GM23338 (cell line): ENCODE data around the gene USP17L11.
"Not testable (repeated sequence)": the region's sequence is repeated elsewhere in the genome, so short reads cannot be mapped to it uniquely, and the experiment has no call there.

Experiments used
- CTCF ChIP-seq, 2 experiments: fragments of 200-600 bp in 1 of 2; sonication (generic) in 1 of 2; conservative IDR thresholded peaks; 2 replicates each; pipeline versions ENCODE4 v1.5.1 to v1.6.1; 2016 to 2017; ENCODE audit warnings: antibody characterized with exemption in 2 of 2, low read depth in 2 of 2, mild to moderate bottlenecking in 2 of 2, moderate library complexity in 1 of 2
- POLR2AphosphoS5 ChIP-seq: IDR thresholded peaks from 2 replicates; pipeline ENCODE4 v1.6.1; 2016; ENCODE audit warnings: antibody characterized with exemption, low read depth

GRCh38 chr4:9210357-9210756, 4.8 kb upstream of the USP17L11 start, which contains the start of gene USP17L10:
- not testable (repeated sequence) for TF ChIP-seq CTCF (conservative IDR thresholded peaks at IDR 0.05; ENCODE audit: low read depth in 2 of 2); POLR2AphosphoS5
